Right atrium auricular region (tissue), 2 donors: Measurements from ENCODE around the gene MEAF6. TPM values are rescaled to one million over a fixed set of nuclear protein-coding genes. Genes with fewer than 3 reads are reported as not detected.
"Not testable (repeated sequence)": the region's sequence is repeated elsewhere in the genome, so short reads cannot be mapped to it uniquely, and the experiment has no call there.

Source experiments
- DNase-seq: peaks from one replicate; pipeline ENCODE4 v3.0.0-alpha.2; 2019; ENCODE audit warnings: low spot score
- H3K27ac ChIP-seq, 2 donors: fragments of 200-600 bp; sonication (generic); 1 replicate in 1 of 2; 2 replicates in 1 of 2; pipeline ENCODE4 v1.5.1; 2016 to 2019
- H3K27me3 ChIP-seq, 2 donors: fragments of 200-600 bp; sonication (generic); one replicate each; pipeline versions ENCODE4 v1.5.1 to v1.6.0; 2017 to 2019
- H3K36me3 ChIP-seq: fragments of 200-600 bp; sonication (generic); one replicate; pipeline ENCODE4 v1.5.1; 2016
- H3K4me1 ChIP-seq, 2 donors: fragments of 200-600 bp; sonication (generic); one replicate each; pipeline versions ENCODE4 v1.5.1 to v1.6.0; 2017 to 2019
- H3K4me3 ChIP-seq, 2 donors: fragments of 200-600 bp; sonication (generic); 1 replicate in 1 of 2; 2 replicates in 1 of 2; pipeline ENCODE4 v1.5.1; 2017 to 2019; ENCODE audit warnings: mild to moderate bottlenecking in 1 of 2, moderate library complexity in 1 of 2
- H3K9me3 ChIP-seq, 2 donors: fragments of 200-600 bp; sonication (generic); one replicate each; pipeline ENCODE4 v1.5.1; 2019
- total RNA-seq, 2 donors: library from RNA; depleted of rRNA; stranded (reverse); fragments of >200 nt; gene quantifications; one replicate each; pipeline ENCODE4 v1.1.0, GENCODE V29; 2016
- TF ChIP-seq, protein P1 (sequence below), 2 donors: fragments of 200-600 bp; sonication (generic); IDR thresholded peaks; one replicate each; pipeline ENCODE4 v1.5.1; 2019; ENCODE audit warnings: antibody characterized with exemption in 2 of 2

Gene MEAF6
- 10 to 100 TPM; 50.4 to 61.0 TPM for total RNA-seq

DNA sequence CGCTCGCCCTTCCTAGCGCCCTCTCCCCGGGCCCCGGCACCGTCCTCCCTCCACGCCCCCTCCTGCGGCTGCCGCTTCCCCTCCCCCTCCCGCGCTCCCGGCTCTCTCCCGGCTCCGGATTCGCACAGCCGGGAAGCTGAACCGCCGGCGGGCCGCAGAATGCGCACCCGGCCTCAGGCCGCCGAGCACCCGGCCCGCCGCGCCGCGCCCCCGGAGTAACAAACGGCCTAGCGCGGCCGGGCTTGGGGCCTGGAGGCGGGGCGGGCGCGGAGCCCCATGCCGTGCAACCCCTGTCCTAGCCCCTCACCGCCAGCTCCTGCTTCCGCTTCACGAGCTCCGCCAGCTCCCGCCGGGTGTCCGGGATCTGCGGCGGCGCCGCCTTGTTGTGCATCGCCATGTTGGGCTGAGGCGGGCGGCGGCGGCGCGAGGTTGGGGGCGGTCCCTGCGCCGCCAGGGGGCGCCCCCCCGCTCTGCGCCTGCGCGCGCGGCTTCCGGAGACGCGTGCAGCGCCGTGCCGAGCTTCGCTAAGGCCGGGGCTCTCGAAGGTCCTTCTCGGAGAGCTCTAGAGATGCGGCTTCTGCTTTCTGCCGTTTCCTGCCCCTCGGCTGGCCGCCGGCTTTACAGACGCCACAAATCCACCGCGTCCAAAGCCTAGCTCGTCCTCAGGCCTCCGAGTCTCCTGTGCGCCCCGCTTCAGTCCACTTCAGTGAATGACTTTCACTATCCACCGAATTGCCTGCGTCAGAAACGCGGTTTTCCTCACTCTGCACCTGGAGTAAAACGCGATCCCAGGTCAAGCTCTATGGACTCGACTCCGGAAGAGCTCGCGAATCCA lies at the start of gene MEAF6:
MEAF6 (minus strand) TSS at position 417 of the 835 bp plus-strand sequence; CDS start at position 397, 20 bp downstream.
- peak; percentile 81 for DNase-seq
- H3K4me3 ChIP-seq: peak within 1 kb of the TSS; percentile 94 to 98
- no peaks in the 10 kb centered on the region for H3K27me3 ChIP-seq
- H3K9me3 ChIP-seq: no peaks in the 10 kb centered on the region
- peaks cover 0 to 16% of the 10 kb centered on the region in 2 donors for H3K4me1 ChIP-seq
- H3K36me3 ChIP-seq: no peaks in the 10 kb centered on the region
- H3K27ac ChIP-seq: peak within 1 kb of the TSS; percentile 93 to 98
- TF ChIP-seq, protein P1, sequence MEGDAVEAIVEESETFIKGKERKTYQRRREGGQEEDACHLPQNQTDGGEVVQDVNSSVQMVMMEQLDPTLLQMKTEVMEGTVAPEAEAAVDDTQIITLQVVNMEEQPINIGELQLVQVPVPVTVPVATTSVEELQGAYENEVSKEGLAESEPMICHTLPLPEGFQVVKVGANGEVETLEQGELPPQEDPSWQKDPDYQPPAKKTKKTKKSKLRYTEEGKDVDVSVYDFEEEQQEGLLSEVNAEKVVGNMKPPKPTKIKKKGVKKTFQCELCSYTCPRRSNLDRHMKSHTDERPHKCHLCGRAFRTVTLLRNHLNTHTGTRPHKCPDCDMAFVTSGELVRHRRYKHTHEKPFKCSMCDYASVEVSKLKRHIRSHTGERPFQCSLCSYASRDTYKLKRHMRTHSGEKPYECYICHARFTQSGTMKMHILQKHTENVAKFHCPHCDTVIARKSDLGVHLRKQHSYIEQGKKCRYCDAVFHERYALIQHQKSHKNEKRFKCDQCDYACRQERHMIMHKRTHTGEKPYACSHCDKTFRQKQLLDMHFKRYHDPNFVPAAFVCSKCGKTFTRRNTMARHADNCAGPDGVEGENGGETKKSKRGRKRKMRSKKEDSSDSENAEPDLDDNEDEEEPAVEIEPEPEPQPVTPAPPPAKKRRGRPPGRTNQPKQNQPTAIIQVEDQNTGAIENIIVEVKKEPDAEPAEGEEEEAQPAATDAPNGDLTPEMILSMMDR (IDR thresholded peaks at IDR 0.05): peak; percentile 93 to 95

DNA sequence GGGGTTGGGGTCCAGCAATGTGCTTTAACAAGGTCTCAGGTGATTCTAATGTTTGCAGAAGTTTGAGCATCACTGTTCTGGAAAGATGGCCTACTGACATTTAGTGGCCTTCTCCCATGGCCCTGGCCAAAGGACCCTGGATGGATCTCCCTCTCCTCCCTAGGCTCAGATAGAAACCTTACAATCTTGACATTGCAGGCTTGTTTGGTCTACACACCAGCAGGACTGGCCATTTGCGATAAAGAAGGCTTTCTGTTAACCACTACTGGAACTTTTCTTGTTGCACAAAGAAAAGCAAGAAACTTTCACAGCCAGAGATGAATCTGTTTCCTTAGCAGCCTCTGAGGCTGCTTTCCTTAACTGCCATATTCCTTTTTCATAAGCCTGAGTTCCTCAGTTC lies 48.4 kb upstream of the MEAF6 start:
- Histone ChIP-seq H3K36me3 (peaks cover 35% of the 10 kb centered on the region), H3K4me1 (no peaks in the 10 kb centered on the region), H3K4me3 (no peak overlapping the region), H3K27ac (no peak overlapping the region), H3K9me3 (no peaks in the 10 kb centered on the region), H3K27me3 (no peaks in the 10 kb centered on the region)
- TF ChIP-seq, protein P1 (IDR thresholded peaks at IDR 0.05): no peak
- DNase-seq: no peak

DNA sequence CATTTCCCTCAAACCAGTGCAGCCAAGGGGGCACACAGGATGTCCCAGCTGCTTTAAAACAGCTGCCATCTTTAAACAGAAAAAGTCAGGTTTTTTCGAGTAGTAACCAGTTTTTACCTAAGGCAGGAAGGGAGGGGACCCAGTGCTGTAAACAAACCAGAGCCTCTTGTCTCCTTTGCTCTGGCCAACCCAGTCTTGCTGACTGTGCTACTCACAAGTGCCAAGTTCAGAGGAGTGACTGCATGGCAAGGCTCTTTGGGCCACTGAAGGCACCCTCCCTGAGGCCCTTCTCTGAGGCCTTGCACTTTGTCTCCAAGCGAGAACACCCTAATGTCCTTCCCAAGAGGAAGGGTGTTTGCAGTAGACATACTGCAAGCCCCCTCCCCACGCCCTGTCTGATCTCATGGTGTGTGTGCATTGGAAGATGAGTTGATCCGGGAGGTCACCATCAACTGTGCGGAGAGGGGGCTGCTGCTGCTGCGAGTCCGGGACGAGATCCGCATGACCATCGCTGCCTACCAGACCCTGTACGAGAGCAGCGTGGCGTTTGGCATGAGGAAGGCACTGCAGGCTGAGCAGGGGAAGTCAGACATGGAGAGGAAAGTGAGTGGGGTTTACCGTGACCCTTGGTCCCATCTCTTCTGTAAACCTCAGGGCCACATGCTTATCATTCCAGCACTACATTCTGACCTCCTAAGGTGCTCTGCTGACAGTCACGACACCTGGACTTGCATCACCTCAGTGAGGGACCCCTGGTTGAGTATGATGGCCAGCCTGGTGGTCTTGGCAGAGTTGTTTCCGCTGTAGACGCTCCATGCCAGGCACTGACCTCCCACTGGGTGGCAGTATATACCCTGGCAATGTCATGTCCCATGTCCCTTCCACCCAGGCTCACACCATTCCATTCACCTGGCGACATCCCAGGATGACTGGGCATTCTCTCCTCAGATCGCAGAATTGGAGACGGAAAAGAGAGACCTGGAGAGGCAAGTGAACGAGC lies 46.9 kb upstream of the MEAF6 start:
- TF ChIP-seq, protein P1 (IDR thresholded peaks at IDR 0.05): peak in 1 of 2 donors; percentile 35
- no peaks in the 10 kb centered on the region for H3K27me3 ChIP-seq
- no peaks in the 10 kb centered on the region for H3K9me3 ChIP-seq
- H3K4me1 ChIP-seq: peaks cover 0 to 12% of the 10 kb centered on the region in 2 donors
- no peak overlapping the region for H3K27ac ChIP-seq
- H3K36me3 ChIP-seq: peaks cover 19% of the 10 kb centered on the region
- H3K4me3 ChIP-seq: no peak overlapping the region
- no peak for DNase-seq

DNA sequence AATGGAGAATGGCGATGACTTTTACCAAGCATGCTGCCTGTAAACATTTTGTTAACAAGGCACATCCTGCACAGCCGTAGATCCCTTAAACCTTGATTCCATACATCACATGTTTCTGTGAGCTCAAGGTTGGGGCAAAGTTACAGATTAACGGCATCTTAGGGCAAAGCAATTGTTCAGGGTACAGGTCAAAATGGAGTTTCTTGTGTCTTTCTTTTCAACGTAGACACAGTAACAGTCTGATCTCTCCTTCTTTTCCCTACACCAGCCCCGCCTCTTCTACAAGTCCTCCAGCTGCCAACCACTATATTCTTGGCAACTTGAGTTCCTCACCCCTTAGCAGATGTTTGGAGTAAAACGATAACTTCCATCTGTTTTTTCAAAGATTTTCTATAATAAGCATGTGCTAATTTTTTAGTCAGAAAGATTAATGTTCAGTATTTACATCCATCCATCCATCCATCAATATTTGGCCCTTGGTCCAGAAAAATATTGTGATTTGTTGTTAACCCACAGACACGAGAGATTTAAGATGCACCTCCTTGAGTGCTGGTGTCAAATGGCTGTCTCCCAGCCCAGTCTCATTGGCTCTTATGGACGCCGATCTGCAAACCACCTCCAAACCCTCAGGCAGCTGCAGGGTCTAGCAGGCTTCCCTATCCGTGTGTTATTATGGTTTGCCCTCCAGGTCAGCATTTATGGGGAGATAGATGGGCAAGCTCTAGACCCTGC lies 46.0 kb upstream of the MEAF6 start:
- Histone ChIP-seq H3K27me3 (no peaks in the 10 kb centered on the region), H3K27ac (no peak overlapping the region), H3K4me1 (peaks cover 0 to 17% of the 10 kb centered on the region in 2 donors), H3K9me3 (no peaks in the 10 kb centered on the region), H3K36me3 (peaks cover 11% of the 10 kb centered on the region), H3K4me3 (no peak overlapping the region)
- DNase-seq: no peak
- TF ChIP-seq, protein P1 (IDR thresholded peaks at IDR 0.05): no peak

DNA sequence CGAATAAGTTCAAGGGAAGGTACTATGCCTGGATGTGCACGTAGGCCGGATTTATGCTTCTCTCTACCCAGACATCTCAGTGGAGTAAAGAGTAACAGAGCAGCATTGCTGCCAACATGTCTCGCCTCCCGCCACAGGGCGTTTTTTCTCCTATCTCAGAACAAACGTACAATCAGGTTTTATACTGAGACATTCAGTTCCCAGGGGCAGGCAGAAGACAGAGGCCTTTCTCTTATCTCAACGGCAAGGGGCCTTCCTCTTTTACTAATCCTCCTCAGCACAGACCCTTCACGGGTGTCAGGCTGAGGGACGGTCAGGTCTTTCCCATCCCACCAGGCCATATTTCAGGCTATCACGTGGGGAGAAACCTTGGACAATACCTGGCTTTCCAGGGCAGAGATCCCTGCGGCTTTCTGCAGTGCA lies 45.4 kb upstream of the MEAF6 start:
- H3K36me3 ChIP-seq, H3K9me3 ChIP-seq, H3K27me3 ChIP-seq, H3K4me3 ChIP-seq, DNase-seq, H3K27ac ChIP-seq: not testable (repeated sequence)
- peaks cover 0 to 17% of the 10 kb centered on the region in 2 donors for H3K4me1 ChIP-seq
